HL-60 (cell line): Measurements from ENCODE around the gene UNC13B.

Experiments
- DNase-seq, 2 experiments: peaks; one replicate each; pipeline ENCODE4 v3.0.0-alpha.2; 2010 to 2020; ENCODE audit warnings: low read depth in 1 of 2, low spot score in 1 of 2
- H3K27ac ChIP-seq: fragments of 250-450 bp; sonication (Bioruptor Pico); replicated peaks from 2 replicates; pipeline ENCODE4 v1.5.1; 2020; ENCODE audit warnings: mild to moderate bottlenecking, moderate library complexity
- H3K27me3 ChIP-seq: fragments of 250-450 bp; sonication (Bioruptor Pico); 2 replicates; pipeline ENCODE4 v1.5.1; 2021; ENCODE audit warnings: mild to moderate bottlenecking, moderate library complexity; ENCODE audit not compliant: insufficient read depth, poor library complexity, severe bottlenecking
- H3K4me3 ChIP-seq: replicated peaks from 2 replicates; pipeline ENCODE4 v1.5.1; 2011; ENCODE audit warnings: mild to moderate bottlenecking, control low read depth, low read length; ENCODE audit not compliant: insufficient read depth
- GABPA ChIP-seq: IDR thresholded peaks from 2 replicates; pipeline ENCODE4 v1.6.1; 2012; ENCODE audit warnings: low read depth
- POLR2AphosphoS5 ChIP-seq: IDR thresholded peaks from 2 replicates; pipeline ENCODE4 v1.6.1; 2012; ENCODE audit warnings: low read depth
- REST ChIP-seq: IDR thresholded peaks from 2 replicates; pipeline ENCODE4 v1.6.1; 2012; ENCODE audit warnings: low read depth; ENCODE audit not compliant: insufficient replicate concordance
- SPI1 ChIP-seq: IDR thresholded peaks from 2 replicates; pipeline ENCODE4 v1.6.1; 2012; ENCODE audit warnings: low read depth, mild to moderate bottlenecking, borderline replicate concordance
- TF ChIP-seq, protein P1 (sequence below): IDR thresholded peaks from one replicate; pipeline ENCODE4 v1.5.1; 2011; ENCODE audit warnings: low read length, control low read depth, inconsistent platforms; ENCODE audit not compliant: insufficient read depth

UNC13B gene

GRCh38 chr9:35349287-35349990, 187.6 kb downstream of the UNC13B start:
- Histone ChIP-seq H3K27ac (no peak overlapping the region), H3K4me3 (no peak overlapping the region), H3K27me3 (no peaks in the 10 kb centered on the region)
- DNase-seq, result no peak
- TF ChIP-seq, protein P1, sequence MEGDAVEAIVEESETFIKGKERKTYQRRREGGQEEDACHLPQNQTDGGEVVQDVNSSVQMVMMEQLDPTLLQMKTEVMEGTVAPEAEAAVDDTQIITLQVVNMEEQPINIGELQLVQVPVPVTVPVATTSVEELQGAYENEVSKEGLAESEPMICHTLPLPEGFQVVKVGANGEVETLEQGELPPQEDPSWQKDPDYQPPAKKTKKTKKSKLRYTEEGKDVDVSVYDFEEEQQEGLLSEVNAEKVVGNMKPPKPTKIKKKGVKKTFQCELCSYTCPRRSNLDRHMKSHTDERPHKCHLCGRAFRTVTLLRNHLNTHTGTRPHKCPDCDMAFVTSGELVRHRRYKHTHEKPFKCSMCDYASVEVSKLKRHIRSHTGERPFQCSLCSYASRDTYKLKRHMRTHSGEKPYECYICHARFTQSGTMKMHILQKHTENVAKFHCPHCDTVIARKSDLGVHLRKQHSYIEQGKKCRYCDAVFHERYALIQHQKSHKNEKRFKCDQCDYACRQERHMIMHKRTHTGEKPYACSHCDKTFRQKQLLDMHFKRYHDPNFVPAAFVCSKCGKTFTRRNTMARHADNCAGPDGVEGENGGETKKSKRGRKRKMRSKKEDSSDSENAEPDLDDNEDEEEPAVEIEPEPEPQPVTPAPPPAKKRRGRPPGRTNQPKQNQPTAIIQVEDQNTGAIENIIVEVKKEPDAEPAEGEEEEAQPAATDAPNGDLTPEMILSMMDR, result no peak
- TF ChIP-seq POLR2AphosphoS5, result no peak
- TF ChIP-seq GABPA, result no peak
- TF ChIP-seq REST, result no peak
- TF ChIP-seq SPI1, result no peak

DNA sequence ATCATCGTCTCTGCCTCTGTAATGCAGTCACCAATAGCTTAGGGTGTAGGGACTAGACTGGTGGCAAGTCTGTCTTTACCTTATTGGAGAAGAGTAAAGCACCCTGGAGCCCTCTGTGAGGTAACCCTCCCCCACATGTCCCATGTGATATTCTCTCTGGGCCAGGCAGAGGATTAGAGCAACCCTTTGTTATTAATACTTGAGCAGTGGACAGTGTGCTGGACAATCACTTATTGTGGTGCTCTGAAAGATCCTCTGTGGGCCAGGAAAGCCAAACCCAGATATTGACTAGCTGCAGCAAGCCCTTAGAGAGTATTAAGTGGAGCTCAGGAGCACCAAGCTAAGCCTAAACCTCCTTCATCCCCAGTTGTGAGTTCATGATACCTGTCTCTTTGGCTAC, 188.4 kb downstream of the UNC13B start:
- Histone ChIP-seq H3K27me3 (no peaks in the 10 kb centered on the region), H3K4me3 (no peak overlapping the region), H3K27ac (no peak overlapping the region)
- no peak for DNase-seq
- TF ChIP-seq, protein P1, result no peak
- TF ChIP-seq SPI1 (no peak), REST (no peak), POLR2AphosphoS5 (no peak), GABPA (no peak)

DNA sequence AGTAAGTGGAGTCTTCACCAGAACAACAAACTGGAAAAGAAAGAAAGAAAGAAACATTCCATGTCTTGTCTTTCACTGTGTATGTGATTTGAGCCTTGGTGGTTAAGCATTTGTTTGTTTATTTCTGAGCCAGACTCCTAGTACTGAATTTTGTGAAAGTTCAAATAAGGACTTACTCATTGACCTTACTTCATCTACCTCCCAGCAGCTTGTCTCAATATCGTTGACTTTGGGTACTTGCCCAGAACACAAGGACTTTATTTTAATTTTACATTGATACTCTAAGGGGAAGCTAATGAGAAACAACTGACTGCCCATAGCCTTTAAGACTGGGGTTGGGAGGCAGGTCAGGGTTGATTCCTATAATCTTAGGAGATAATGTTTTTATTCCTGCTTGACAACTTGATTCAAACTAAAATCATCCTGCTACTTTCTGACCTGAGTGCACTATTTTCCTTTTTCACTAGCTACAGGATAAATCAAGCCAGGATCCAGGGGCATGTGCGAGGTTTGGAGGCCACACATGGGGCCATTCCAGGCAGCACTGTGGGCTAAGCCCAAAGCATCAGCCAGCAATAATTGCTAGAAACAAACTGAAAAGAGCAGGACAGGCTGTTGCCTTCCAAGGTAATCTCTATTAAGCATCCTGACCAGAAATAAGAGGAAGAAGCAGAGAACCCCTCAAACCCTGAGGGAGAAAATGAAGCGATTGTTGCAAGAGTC, 189.2 kb downstream of the UNC13B start:
- TF ChIP-seq REST (no peak), POLR2AphosphoS5 (no peak), SPI1 (no peak), GABPA (no peak)
- TF ChIP-seq, protein P1, result no peak
- no peak for DNase-seq
- H3K27ac ChIP-seq, result no peak overlapping the region
- no peaks in the 10 kb centered on the region for H3K27me3 ChIP-seq
- H3K4me3 ChIP-seq, result no peak overlapping the region
